HG03280 (cell line): ENCODE data around the gene FLNB.
"Not testable (repeated sequence)": the region's sequence is repeated elsewhere in the genome, so short reads cannot be mapped to it uniquely, and the experiment has no call there.

Source experiments
- ATAC-seq: cut with Tn5 transposase; IDR thresholded peaks from one replicate; pipeline ENCODE4 v1.9.1; 2021; ENCODE audit warnings: mild to moderate bottlenecking, moderate library complexity; ENCODE audit not compliant: unreplicated experiment

Gene FLNB

DNA sequence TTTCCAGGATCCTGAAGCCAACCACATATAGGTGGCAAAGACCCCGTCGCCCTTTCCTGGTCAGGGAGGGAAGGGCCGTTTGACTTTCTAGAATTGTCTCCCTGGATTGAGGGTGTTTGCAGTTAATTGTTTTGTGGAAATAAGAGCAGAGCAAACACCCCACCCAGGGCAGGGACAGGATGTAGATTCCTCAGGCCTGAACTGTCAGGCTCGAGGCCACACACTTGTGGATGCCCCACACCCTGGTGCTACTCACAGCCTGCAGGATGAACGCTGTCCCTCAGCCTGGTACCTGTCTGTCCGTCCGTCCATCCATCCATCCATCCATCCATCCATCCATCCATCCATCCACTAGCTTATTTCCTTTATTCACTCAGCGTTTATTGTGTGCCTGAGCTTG is 29.9 kb upstream of the FLNB start:
- ATAC-seq, result no peak

DNA sequence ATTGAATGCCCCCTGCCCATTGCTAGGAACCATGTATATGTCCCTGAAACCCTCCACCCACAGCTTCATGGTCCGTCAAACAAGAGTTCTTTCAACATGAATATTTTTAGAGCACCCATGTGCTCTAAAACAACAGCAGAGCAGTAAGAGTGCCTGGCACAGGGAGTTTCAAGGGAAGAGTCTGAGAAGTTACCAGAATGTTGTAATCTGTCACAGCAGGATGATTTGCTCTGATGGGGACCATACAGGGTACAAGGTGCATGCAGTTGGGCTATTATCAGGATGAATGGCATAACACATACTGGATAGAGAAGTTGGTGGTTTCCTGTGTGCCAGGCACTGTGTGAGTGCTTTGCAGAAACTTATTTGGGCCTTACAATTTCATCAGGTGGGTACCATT is 27.8 kb upstream of the FLNB start:
- ATAC-seq, result no peak

DNA sequence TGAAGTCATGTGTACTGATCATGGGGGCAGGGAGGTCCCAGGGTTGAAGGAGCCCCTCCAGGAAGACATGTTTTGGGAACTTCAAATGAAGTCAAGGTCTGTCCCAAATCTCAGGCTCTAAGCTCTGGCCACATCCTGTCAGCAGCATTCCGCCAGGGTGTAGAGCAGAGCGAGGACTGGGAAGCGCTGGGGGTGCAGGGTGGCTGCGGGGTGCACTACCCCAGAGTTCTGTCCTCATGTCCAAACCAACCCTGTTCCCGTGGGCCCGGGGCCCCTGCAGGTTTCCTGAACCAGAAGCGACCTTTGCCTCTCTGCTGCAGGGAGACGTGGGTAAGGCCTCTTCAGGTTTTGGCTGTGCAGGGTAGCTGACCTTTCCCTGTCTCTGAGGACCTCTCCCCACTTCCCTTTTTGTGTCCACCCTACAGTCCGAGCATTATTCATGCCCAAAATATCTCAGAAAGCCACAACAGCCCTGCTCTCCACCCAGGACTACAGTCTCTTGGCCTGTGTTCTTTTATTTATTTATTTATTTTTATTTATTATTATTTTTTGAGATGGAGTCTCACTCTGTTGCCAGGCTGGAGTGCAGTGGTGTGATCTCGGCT is 26.6 kb upstream of the FLNB start:
- ATAC-seq, result no peak

DNA sequence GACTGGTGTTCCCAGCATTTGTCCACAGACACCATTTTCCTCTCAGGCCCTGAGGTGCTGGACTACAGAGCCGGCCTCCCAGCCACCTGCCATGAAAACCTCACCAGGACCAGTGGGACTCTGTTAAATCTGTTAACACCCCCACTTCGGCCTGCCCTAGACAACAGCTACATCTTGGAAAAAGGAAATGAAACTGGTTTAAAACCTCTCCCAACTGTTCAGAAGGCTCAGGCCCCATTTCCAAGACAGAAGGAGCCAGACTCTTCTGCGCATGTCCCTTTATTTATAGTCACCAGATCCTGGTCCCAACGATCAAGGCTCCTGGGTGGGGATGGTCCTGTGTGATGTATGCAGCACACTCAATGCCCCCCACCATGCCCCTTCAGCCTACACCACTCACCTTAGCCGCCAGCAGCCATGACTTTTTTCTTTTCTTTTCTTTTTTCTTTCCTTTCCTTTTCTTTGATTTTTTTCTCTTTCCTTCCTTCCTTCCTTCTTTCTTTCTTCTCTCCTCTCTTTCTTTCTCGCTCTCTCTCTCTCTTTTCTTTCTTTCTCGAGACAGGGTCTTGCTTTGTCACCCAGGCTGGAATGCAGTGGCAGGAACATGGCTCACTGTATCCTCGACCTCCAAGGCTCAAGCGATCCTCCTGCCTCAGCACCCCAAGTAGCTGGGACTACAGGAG is 25.5 kb upstream of the FLNB start:
- ATAC-seq, result no peak

DNA sequence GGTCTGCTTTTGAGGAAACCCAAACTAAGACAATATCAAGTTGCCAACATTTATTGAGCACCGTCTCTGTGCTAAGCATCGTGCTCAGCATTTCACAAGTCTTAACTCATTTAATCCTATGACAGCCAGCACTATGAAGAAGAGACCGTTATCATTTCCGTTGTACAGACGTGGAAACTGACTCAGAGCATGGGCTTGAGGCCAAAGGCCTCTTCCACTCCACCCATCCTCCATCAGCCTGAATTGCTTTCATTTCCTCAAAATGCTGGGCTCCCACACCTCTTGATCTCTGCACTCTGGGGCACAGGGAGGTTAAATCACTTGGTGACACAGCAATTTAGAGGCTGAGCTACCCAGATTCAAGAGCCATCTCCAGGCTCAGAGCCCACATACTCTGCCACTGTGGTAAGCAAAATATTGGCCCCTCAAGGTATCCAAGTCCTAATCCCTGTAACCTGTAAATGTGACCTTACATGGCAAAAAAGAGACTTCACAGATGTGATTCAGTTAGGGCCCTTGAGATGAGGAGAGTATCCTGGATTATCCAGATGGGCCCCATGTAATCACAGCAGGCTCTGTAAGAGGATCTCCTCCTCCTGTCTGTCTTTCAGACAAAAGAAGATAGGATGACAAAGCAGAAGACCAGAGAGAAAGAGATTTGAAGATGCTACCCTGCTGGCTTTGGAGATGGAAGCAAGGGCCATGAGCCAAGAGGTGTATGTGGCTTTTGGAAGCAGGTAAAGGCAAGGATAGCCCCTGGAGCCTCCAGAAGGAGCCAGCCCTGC is 24.3 kb upstream of the FLNB start:
- peak; percentile 93 for ATAC-seq

DNA sequence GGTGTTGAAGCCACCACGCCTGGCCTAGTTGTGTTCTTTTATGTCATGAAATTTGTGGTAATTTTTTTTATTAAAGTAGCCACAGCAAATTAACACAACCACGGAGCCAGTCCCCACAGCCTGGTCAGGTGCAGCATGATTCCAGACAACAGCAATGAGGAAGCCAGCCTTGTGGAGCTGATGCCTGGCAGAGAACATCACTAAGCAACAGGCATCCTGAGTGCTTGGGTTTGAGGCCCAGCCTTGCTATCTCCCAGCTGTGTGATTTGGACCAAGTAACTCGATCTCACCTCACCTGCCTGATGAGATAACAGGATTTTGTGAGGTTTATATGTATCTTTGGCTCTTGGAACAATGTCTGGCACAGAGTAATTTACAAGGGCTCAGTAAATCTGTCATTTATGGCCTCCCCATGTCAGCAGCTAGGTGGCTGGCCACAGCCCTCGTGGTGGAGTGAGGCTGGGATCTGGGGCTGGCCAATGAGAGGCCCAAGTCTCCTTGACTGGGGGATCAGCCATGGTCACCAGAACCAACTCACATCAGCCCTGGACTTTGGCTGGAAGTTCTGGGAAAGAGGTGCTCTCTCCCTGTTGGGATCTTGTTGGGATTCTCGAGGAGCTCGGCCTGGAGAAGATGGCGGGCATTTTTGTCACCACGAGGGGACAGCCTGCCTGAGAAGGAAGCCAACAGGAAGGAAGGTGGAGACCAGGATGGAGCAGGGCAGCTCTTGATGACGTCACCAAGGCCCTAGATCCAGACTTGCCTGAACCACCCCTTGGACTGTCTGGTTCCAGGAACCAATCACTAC is 22.8 kb upstream of the FLNB start:
- ATAC-seq, result no peak

DNA sequence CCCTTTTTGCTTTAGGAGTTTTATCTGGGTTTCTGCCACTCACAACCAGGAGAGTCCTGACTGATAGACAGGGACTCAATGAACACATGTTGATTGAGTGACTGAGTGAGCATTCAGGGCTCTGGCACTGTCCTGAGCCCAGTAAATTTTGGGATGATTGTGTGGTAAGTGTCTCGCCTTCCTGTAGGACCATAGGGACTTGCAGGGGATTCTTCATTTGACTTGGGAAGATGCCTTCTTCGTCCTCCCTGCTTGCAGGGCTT is 22.3 kb upstream of the FLNB start:
- ATAC-seq, result no peak

DNA sequence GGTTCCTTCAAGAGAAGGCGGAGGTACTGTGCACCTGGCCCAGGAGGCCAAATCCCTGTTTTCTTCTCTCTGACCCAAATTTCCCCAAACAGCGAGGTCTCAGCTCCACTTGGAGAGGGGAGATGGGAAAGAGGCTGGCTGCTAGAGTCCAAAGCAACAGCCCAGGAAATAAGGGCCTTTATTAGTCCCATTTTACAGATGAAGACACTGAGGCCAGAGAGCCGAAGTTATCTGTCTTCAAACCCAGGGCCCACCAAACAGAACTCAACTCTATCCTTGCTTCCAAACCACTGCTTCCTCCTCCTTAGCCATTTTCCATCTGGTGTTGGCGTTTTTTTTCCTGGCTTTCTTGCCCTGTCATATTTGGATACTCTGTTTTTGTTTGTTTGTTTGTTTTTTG is 22.0 kb upstream of the FLNB start:
- ATAC-seq, result no peak

DNA sequence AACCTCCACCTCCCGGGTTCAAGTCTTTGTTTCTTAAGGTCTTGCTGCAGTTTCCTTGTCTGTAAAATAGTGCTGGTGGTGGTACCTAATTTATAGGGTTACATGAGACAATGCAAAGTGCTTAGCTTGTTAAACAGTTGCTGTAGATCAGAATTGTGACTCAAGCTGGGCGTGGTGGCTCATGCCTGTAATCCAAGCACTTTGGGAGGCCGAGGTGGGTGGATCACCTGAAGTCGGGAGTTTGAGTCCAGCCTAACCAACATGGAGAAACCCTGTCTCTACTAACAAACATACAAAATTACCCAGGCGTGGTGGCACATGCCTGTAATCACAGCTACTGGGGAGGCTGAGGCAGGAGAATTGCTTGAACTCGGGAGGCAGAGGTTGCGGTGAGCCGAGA is 19.0 kb upstream of the FLNB start:
- ATAC-seq, result not testable (repeated sequence)

DNA sequence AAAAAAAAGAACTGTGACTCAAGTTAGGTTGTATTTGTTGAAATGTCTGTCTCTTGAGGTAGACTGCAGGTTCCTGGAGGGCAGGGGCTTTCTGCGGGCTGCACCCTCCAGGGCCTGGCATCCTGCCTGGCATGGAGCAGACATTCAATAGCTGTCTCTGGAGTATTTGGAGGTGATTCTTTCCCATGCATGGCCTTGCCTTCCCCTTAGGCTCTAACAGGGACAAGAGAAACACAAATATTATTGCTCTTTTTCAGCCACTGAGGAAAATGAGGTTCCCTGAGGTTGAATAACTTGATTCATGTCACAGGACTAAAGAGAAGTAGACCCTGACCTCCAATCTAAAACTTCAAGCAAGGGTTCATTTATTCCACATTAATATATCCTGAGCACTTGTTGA is 18.6 kb upstream of the FLNB start:
- no peak for ATAC-seq

DNA sequence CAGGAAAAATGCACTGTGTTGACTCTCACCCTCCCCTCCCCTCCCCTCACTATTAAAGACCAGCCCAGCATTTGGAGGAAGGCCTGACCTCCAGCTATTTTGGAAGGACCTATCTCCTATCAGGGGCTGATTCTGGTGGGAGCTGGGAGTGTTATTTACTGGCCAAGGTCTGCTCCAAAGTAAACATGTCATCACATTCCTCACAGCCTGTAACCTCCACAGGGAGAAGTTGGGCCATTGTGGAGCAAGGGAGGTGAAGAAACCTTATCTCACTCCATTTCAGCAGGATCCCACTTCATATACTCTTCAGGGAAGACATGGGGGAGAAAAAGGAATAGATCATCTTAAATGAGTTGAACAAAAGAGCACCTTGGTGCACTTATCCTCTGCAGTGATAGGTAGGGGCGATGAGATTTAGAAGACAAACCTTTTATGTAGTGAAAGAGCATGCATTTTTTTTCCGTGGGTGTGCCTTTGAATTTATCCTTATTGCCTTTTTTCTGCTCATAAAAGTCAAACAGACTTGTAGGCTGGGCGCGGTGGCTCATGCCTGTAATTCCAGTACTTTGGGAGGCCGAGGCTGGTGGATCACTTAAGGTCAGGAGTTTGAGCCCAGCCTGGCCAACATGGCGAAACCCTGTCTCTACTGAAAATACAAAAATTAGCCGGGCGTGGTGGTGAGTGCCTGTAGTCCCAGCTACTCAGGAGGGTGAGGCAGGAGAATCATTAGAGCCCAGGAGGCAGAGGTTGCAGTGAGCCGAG is 15.6 kb upstream of the FLNB start:
- ATAC-seq, result no peak

DNA sequence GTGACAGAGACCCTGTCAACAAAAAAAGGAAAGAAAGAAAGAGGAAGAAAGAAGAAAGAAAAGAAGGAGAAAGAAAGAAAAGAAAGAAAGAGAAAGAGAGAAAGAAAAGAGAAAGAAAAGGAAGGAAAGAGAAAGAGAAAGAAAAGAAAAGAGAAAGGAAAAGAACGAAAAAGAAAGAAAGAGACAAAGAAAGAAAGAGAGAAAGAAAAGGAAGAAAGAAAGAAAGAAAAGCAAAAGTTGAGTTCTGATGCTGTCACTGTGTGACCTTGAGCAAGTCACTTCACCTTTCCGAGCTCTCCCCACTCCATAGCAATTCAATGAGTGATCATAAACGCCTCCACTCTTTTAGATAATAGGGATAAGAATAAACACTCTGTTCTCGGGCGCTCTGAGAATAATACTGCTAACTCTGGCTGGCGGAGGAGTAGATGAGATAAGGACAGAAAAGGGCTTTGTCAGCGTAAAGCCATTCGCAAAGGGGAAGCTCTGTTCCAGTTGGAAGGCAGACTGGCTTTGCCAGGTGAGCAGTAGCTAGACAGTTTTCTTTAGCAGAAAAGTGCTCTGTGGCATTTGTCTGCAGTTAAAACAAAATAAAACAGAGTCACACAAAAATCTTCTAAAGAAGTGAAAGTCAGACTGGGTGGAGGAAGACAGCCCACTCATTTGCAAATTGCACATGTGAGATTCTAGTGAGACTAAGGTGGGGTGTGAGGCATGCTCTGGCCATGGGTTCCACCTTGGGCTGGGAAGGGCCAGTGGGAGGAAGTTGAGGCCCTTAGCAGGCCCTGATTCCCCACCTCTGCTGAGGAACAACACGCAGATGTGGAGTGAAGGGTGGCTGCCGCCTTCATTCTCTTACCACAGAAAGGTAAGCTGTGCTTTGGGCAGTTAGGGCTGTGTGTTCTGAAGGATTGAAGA is 9.6 kb upstream of the FLNB start:
- ATAC-seq, result no peak

DNA sequence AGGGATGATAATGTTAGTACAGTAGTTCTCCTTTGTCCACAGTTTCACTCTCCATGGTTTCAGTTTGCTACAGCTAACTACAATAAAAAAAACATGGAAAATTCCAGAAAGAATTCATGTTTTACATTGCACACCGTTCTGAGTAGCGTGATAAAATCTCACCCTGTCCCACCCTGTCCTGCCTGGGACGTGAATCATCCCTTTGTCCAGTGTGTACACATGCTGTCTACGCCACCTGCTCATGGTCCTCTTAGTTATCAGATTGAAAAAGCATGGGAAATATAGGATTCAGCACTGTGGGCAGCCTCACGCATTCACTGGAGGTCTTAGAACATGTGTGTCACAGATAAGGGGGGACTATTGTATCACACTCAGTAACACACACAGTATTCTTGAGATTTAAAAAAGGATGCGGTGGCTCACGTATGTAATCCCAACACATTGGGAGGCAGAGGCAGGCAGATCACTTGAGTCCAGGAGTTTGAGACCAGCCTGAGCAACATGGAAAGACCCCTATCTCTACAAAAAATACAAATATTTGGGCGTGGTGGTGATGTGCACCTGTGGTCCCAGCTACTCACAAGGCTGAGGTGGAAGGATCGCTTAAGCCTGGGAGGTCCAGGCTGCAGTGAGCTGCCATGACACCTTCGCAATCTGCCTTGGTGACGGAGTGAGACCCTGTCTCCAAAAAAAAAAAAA is 8.7 kb upstream of the FLNB start:
- ATAC-seq, result no peak

DNA sequence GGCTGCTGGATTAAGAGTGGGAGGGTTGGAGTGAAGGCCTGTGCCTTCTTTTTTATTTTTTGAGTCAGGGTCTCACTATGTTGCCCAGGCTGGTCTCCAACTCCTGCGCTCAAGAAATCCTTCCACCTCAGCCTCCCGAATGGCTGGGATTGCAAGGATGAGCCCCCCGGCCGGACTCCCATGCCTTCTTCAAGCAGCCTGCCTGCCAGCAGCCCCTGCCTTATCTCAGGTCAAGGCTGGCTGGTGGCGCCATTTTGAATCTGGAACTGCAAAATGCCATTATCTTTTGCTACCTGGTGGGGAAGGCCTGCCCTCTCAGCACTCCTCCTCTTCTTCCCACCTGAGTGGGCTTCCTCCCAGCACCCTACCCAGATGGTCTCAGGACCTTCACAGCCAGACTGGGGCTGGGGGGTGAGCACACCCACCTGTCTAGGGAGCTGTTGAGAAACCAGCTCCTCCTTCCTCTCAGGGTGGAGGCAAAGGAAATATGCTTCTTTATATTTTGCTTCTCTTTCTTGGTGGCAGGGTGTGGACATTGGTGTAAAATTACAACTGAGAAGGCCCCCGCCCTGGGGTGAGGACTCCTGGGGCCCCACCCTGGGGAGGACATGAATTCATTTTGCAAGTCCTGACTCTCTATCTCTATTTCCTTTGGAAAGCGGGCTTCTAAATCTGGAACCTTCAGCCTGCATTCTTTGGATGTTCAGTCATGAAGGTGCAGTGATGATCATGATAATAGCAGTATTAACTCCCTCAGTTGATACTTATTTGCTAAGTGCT is 7.7 kb upstream of the FLNB start:
- no peak for ATAC-seq

DNA sequence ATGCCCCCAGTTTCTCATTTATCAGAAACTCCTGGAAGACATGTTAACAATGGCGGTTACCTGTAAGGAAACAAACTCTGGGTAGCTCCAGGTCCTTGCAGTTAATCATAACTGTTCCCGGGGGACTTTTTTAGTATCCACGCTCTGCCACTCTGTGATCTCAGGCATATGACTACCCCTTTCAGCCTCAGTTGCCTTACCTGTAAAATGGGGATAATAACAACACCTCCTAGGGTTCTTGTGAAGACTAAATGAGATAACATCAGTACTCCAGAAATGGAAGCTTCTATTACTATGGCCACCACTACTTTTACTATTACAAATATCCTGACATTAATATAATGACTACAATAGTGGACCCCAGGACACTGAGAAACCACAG is 7.1 kb upstream of the FLNB start:
- ATAC-seq, result no peak

DNA sequence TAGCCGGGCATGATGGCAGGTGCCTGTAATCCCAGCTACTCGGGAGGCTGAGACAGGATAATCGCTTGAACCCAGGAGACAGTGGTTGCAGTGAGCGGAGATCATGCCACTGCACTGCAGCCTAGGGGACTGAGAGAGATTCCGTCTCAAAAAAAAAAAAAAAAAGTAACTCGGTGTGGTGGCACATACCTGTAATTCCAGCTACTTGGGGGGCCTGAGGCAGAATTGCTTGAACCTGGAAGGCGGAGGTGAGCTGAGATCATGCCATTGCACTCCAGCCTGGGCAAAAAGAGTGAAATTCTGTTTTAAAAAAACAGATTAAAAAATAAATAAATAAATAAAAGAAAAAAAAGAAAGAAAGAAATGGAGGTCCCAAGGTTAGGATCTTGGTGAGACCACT is 6.2 kb upstream of the FLNB start:
- no peak for ATAC-seq

DNA sequence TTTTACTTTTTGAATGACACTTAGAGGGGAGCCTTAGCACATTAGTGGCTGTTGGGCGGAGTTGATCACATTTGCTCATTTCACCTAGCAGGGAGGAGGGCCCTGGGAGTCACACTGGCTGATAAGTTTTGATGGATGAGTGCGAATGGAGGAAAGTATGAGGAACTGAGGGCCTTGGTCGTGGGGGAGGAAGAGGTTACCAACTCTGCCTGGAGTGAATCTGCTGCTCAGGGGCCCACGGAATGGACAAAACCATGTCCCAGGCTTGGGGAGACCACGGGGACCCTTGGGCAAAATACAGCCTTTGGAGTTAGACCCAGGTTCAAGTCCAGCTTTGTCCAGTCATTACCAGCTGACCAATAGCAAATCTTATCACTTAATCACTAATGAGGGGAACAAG is 5.1 kb upstream of the FLNB start:
- ATAC-seq, result no peak

DNA sequence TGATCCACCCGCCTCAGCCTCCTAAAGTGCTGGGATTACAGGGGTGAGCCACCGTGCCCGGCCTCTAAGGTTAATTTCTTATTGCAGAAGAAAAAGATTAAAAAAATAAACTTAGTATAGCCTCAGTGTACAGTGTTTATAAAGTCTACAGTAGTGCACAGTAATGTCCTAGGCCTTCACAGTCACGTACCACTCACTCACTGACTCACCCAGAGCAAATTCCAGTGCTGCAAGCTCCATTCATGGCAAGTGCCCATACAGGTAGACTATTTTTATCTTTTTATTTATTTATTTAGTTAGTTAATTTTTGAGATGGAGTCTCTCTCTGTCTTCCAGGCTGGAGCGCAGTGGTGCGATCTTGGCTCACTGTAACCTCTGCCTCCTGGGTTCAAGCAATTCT is 3.2 kb upstream of the FLNB start:
- no peak for ATAC-seq

DNA sequence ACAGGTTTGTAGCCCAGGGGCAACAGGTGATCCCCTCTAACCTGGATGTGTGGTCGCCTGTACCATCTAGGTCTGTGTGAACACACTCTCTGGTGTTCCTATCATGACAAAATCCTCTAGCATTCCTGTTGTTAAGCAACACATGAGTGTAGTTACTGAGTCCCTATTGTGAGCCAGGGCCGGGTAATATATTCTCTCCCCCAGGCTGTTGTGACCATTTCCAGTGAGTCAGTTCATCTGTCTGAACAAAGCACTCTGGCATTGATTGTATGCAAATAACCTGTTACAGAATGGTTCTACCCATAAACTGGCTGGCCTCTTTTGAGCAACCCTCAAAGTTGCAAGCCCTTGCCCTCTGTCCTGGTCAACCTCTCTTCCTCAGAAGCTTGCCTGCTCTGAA is 2.6 kb upstream of the FLNB start:
- no peak for ATAC-seq
